HG02852 (cell line): ENCODE results near the gene SPDYE8.
A peak's percentile ranks its signal among the peaks of the same experiment; 100 is the strongest.
"Not testable (repeated sequence)": the region's sequence is repeated elsewhere in the genome, so short reads cannot be mapped to it uniquely, and the experiment has no call there.

ENCODE experiments used
- ATAC-seq: cut with Tn5 transposase; IDR thresholded peaks from one replicate; pipeline ENCODE4 v1.9.1; 2021; ENCODE audit warnings: mild to moderate bottlenecking, moderate library complexity; ENCODE audit not compliant: unreplicated experiment

Gene SPDYE8

GRCh38 chr7:73029666-73030065 is at the start of gene SPDYE8:
SPDYE8 (minus strand) TSS chr7:73029766; CDS start chr7:73027966, 1,800 bp downstream.
- not testable (repeated sequence) for ATAC-seq

GRCh38 chr7:73057811-73058210 is 28.2 kb upstream of the SPDYE8 start, which contains the start of gene SPDYE11:
SPDYE11 (minus strand) TSS chr7:73057911; CDS start chr7:73056111, 1,800 bp downstream.
- not testable (repeated sequence) for ATAC-seq

GRCh38 chr7:73006491-73006890 is 23.1 kb downstream of the SPDYE8 start:
- not testable (repeated sequence) for ATAC-seq

- peak; percentile 77 for ATAC-seq
Observed at GRCh38 chr7:73005693-73006447, 23.7 kb downstream of the SPDYE8 start.

- ATAC-seq, result peak; percentile 60
Observed at GRCh38 chr7:73005356-73005692, 24.2 kb downstream of the SPDYE8 start.

- ATAC-seq, result not testable (repeated sequence)
Observed at GRCh38 chr7:72997887-72998468, 31.6 kb downstream of the SPDYE8 start.

- not testable (repeated sequence) for ATAC-seq
Observed at GRCh38 chr7:72997447-72997846, 32.1 kb downstream of the SPDYE8 start.

GRCh38 chr7:72995484-72995883 is 34.1 kb downstream of the SPDYE8 start:
- ATAC-seq, result not testable (repeated sequence)

GRCh38 chr7:72990146-72990913 is 39.2 kb downstream of the SPDYE8 start:
- ATAC-seq, result not testable (repeated sequence)

- not testable (repeated sequence) for ATAC-seq
Observed at GRCh38 chr7:72982084-72982483, 47.5 kb downstream of the SPDYE8 start.

- not testable (repeated sequence) for ATAC-seq
Observed at GRCh38 chr7:72980382-72980781, 49.2 kb downstream of the SPDYE8 start.

- ATAC-seq, result not testable (repeated sequence)
Observed at GRCh38 chr7:72976434-72976833, 53.1 kb downstream of the SPDYE8 start.

- ATAC-seq, result not testable (repeated sequence)
Observed at GRCh38 chr7:72975656-72976286, 53.8 kb downstream of the SPDYE8 start.

GRCh38 chr7:72974781-72975180 is 54.8 kb downstream of the SPDYE8 start:
- not testable (repeated sequence) for ATAC-seq

- ATAC-seq, result not testable (repeated sequence)
Observed at GRCh38 chr7:72971505-72971904, 58.1 kb downstream of the SPDYE8 start.
